ENCODE data around the gene TAB2.

GRCh38 chr6:149397384-149397783 is 79.9 kb downstream of the TAB2 start:
- no peak for TF ChIP-seq RARB (CRISPR knock-in tag; IDR thresholded peaks at IDR 0.05)
- no peak for TF ChIP-seq GLIS3 (CRISPR knock-in tag; IDR thresholded peaks at IDR 0.05)
- no peak for TF ChIP-seq OSR1 (CRISPR knock-in tag; IDR thresholded peaks at IDR 0.05)
- no peak for TF ChIP-seq ZFP30 (CRISPR knock-in tag; IDR thresholded peaks at IDR 0.05)
- TF ChIP-seq CREB5 (CRISPR knock-in tag; IDR thresholded peaks at IDR 0.05; ENCODE audit: low read depth): no peak
- no peak for TF ChIP-seq TSHZ2 (CRISPR knock-in tag; IDR thresholded peaks at IDR 0.05)
- no peak for TF ChIP-seq ZFP3 (CRISPR knock-in tag; IDR thresholded peaks at IDR 0.05)
- TF ChIP-seq ZNF565 (CRISPR knock-in tag; conservative IDR thresholded peaks at IDR 0.05; ENCODE audit: low read depth): no peak

Data from SK-N-SH treated with all-trans-retinoic acid at 6 μM for 48 hours (cell line).